HCT116 (cell line): ENCODE data around the gene OVOL3.

Experiments used
- EZH2 ChIP-seq: fragments of 200-600 bp; sonication (generic); IDR thresholded peaks from 2 replicates; pipeline ENCODE4 v1.6.1; 2017; ENCODE audit warnings: antibody characterized with exemption, mixed run types
- EZH2phosphoT487 ChIP-seq: fragments of 200-600 bp; IDR thresholded peaks from 2 replicates; pipeline ENCODE4 v1.6.1; 2018; ENCODE audit warnings: antibody characterized with exemption, borderline replicate concordance
- POLR2AphosphoS5 ChIP-seq: IDR thresholded peaks from 2 replicates; pipeline ENCODE4 v1.6.1; 2011; ENCODE audit warnings: mild to moderate bottlenecking, low read depth, low read length, moderate library complexity
- SIN3A ChIP-seq: IDR thresholded peaks from 2 replicates; pipeline ENCODE4 v1.6.1; 2012; ENCODE audit warnings: low read depth
- TF ChIP-seq, protein P1 (sequence below), 3 experiments: fragments of 200-600 bp in 1 of 3; sonication (generic) in 1 of 3; IDR thresholded peaks in 2 of 3; conservative IDR thresholded peaks in 1 of 3; 2 replicates each; pipeline ENCODE4 v1.5.1; 2012 to 2017; ENCODE audit warnings: low read depth in 2 of 3, low read length in 2 of 3, antibody characterized with exemption in 1 of 3, borderline replicate concordance in 1 of 3, control low read depth in 1 of 3, mild to moderate bottlenecking in 1 of 3, mixed read lengths in 1 of 3, mixed run types in 1 of 3, moderate library complexity in 1 of 3; ENCODE audit not compliant: insufficient read depth in 1 of 3

DNA sequence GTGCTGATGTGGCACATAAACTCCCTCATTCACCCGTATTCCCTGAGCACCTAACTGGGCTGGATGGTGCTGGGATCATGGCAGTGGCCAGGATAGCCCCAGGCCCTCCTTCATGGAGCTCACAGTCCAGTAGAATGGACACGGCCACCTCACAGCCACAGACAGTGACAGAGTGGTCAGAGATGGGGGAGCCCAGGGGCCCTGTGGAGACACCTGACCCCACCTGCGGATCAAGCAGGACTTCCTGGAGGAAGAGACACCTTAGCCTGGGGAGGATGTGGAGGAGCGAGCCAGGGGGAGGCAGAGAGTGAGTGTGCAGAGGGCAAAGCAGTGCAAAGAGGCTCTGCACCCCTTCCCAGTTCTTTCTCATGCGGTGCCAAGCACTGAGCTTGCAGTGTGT lies 21.1 kb upstream of the OVOL3 start:
- TF ChIP-seq, protein P1, sequence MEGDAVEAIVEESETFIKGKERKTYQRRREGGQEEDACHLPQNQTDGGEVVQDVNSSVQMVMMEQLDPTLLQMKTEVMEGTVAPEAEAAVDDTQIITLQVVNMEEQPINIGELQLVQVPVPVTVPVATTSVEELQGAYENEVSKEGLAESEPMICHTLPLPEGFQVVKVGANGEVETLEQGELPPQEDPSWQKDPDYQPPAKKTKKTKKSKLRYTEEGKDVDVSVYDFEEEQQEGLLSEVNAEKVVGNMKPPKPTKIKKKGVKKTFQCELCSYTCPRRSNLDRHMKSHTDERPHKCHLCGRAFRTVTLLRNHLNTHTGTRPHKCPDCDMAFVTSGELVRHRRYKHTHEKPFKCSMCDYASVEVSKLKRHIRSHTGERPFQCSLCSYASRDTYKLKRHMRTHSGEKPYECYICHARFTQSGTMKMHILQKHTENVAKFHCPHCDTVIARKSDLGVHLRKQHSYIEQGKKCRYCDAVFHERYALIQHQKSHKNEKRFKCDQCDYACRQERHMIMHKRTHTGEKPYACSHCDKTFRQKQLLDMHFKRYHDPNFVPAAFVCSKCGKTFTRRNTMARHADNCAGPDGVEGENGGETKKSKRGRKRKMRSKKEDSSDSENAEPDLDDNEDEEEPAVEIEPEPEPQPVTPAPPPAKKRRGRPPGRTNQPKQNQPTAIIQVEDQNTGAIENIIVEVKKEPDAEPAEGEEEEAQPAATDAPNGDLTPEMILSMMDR (IDR thresholded peaks at IDR 0.05 in 2 of 3, conservative IDR thresholded peaks at IDR 0.05 in 1 of 3; ENCODE audit: borderline replicate concordance in 1 of 3, insufficient read depth in 1 of 3, low read depth in 2 of 3, low read length in 2 of 3) = no peak
- TF ChIP-seq EZH2phosphoT487 (no peak), SIN3A (no peak), EZH2 (no peak), POLR2AphosphoS5 (no peak)
